ENCODE measurements around the gene RTCA.
A peak's percentile ranks its signal among the peaks of the same experiment; 100 is the strongest.

Gene RTCA

DNA sequence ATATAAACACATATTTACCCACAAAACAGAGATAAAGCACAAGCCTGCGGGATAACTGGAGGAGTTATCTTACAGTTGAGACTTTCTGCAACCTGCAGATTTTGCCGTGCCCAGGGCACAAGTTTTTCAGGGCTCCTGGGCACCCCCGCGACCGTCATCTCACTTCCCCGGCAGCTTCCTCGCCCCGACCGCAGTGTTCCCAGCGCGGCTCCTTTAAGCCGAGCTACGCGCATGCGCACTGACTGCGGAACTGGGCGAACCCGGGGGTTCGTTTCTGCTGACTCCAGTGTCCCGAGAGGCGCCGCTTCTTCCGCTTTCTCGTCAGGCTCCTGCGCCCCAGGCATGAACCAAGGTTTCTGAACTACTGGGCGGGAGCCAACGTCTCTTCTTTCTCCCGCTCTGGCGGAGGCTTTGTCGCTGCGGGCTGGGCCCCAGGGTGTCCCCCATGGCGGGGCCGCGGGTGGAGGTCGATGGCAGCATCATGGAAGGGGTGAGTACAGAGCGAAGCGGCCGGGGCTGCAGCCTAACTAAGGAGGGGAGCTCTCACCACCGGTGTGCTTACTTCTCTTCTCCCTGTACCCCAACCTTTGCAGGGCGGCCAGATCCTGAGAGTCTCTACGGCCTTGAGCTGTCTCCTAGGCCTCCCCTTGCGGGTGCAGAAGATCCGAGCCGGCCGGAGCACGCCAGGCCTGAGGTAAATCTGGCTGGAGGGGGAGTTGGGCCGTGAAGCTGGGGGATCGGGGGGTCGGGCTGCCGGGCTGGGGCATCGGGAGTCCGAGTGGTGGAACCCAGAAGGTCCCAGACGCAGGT, at the start of gene RTCA:
TSS of gene RTCA (plus strand) at position 286 of the 810 bp plus-strand sequence. CDS start at position 446, 160 bp downstream.
- DNase-seq (ENCODE audit: low read depth) = peak; percentile 92
- H3K4me3 ChIP-seq (ENCODE audit: low read depth, low read length) = peak within 1 kb of the TSS; percentile 99
- TF ChIP-seq, protein P1, sequence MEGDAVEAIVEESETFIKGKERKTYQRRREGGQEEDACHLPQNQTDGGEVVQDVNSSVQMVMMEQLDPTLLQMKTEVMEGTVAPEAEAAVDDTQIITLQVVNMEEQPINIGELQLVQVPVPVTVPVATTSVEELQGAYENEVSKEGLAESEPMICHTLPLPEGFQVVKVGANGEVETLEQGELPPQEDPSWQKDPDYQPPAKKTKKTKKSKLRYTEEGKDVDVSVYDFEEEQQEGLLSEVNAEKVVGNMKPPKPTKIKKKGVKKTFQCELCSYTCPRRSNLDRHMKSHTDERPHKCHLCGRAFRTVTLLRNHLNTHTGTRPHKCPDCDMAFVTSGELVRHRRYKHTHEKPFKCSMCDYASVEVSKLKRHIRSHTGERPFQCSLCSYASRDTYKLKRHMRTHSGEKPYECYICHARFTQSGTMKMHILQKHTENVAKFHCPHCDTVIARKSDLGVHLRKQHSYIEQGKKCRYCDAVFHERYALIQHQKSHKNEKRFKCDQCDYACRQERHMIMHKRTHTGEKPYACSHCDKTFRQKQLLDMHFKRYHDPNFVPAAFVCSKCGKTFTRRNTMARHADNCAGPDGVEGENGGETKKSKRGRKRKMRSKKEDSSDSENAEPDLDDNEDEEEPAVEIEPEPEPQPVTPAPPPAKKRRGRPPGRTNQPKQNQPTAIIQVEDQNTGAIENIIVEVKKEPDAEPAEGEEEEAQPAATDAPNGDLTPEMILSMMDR (IDR thresholded peaks at IDR 0.05; ENCODE audit: low read depth, low read length, missing control alignments) = no peak

DNA sequence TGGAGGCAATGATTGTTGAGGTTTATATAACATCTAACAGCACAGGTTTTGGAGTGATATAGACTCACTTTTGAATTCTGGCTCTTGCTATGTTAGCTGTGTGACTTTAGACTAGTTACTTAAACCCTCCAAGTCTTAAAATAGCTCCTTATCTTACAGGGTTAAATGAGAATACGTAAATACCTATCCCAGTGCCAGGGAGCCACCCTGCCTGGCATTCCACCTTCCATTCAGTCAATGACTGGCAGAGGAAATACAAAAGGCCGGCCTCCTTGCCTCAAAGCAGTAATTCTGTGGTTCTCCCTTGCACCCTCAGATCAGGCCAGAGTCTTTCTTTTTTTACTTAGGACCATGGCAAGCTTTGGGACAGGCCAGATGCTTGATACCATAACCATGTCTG, 48.2 kb upstream of the RTCA start:
- TF ChIP-seq, protein P1 (IDR thresholded peaks at IDR 0.05; ENCODE audit: low read depth, low read length, missing control alignments) = no peak
- no peak for DNase-seq (ENCODE audit: low read depth)
- no peak overlapping the region for H3K4me3 ChIP-seq (ENCODE audit: low read depth, low read length)

DNA sequence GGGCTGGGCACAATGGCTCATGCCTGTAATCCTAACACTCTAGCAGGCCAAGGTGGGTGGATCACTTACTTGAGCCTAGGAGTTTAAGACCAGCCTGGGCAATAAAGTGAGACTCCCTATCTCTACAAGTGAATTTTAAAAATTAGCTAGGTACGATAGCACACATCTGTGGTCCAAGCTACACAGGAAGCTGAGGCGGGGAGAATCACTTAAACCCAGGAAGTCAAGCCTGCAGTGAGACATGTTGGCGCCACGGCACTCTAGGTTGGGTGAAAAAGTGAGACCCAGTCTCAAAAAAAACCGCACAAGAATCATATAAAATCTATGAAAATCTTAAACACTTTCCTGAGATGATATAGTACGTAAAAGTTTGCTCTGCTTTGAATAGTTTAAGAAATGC, 46.6 kb upstream of the RTCA start:
- DNase-seq (ENCODE audit: low read depth) = no peak
- no peak overlapping the region for H3K4me3 ChIP-seq (ENCODE audit: low read depth, low read length)
- TF ChIP-seq, protein P1 (IDR thresholded peaks at IDR 0.05; ENCODE audit: low read depth, low read length, missing control alignments) = no peak

DNA sequence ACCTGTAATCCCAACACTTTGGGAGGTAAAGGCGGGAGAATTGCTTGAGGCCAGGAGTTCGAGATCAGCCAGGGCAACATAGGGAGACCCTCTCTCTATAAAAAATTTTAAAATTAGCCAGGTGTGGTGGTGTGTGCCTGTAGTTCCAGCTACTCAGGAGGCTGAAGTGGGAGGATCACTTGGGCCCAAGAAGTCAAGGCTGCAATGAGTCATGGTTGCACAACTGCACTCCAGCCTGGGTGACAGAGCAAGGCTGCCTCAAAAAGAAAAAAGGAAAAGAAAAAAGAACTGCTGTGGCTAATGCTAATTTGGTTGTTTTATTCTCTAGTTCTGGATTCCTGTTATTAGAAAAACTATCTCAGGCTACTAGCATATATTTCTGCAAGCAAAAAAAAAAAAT, 46.1 kb upstream of the RTCA start:
- DNase-seq (ENCODE audit: low read depth) = peak; percentile 1
- no peak overlapping the region for H3K4me3 ChIP-seq (ENCODE audit: low read depth, low read length)
- TF ChIP-seq, protein P1 (IDR thresholded peaks at IDR 0.05; ENCODE audit: low read depth, low read length, missing control alignments) = no peak

DNA sequence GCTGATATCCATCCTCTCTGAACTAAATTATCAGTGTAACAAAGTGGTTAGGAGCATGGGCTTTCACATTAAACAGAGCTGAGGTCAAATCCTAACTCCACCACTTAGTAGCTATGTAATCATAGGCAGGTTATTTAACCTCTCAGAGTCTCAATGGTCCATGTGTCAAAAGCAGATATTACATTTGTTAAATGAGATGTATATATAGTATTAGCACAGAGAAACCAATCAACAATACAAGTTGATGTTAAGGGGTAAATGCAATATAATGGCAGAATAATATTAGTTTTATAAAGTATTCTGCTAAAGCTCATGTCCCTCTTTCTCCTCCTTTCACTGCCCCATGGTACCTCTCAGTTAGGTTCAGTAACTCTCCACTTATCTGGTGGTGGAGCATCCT, 43.6 kb upstream of the RTCA start:
- TF ChIP-seq, protein P1 (IDR thresholded peaks at IDR 0.05; ENCODE audit: low read depth, low read length, missing control alignments) = no peak
- DNase-seq (ENCODE audit: low read depth) = no peak
- no peak overlapping the region for H3K4me3 ChIP-seq (ENCODE audit: low read depth, low read length)

DNA sequence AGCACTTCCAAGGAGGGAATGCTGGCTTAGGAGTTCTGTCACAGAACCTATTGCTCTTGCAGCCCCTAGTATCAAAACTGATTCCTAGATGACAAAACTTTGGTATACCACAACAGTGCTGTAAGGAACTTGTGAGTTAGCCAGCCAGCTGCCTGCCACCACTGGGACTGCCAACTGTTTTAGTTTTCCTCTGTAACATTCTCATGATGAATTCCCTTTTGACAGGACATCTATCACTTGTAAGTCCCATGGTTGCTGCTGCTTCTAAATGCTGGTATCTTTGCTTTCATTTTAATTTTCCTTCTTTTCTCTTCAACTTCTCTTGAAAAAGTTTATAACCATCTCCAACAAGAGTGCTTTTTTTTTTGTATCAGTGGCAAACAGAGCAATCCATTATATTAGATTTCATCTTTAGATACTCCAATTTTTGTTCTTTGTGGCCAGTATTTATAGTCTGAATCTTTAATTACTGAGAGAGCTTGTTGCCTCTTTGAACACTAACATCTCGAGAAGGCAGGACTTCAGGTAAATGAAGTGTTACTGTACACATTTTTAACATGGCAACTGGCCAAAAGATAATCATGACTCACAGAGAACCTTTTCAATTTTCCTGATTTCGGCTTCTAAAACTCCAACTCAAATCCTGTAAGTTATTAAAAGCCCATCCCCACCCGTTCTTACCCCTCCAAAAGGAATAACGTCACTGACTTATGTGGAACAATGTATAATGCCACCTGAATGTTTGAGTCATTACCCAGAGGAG, 36.2 kb upstream of the RTCA start:
- no peak for DNase-seq (ENCODE audit: low read depth)
- no peak overlapping the region for H3K4me3 ChIP-seq (ENCODE audit: low read depth, low read length)
- TF ChIP-seq, protein P1 (IDR thresholded peaks at IDR 0.05; ENCODE audit: low read depth, low read length, missing control alignments) = no peak
